Ascending aorta (tissue), 2 donors: ENCODE results near the gene SNUPN. TPM values are rescaled to one million over a fixed set of nuclear protein-coding genes. Genes with fewer than 3 reads are reported as not detected.
A peak's percentile ranks its signal among the peaks of the same experiment; 100 is the strongest.
"Not testable (repeated sequence)": the region's sequence is repeated elsewhere in the genome, so short reads cannot be mapped to it uniquely, and the experiment has no call there.

Experiments used
- DNase-seq, 2 donors: peaks; one replicate each; pipeline ENCODE4 v3.0.0-alpha.2; 2019; ENCODE audit warnings: low spot score in 2 of 2
- H3K27ac ChIP-seq, 2 donors: fragments of 200-600 bp; sonication (generic); one replicate each; pipeline ENCODE4 v1.5.1; 2016 to 2017; ENCODE audit warnings: mild to moderate bottlenecking in 1 of 2
- H3K27me3 ChIP-seq: fragments of 200-600 bp; sonication (generic); one replicate; pipeline ENCODE4 v1.5.1; 2017
- H3K36me3 ChIP-seq, 2 donors: fragments of 200-600 bp; sonication (generic); one replicate each; pipeline ENCODE4 v1.5.1; 2016
- H3K4me1 ChIP-seq, 2 donors: fragments of 200-600 bp; sonication (generic); one replicate each; pipeline ENCODE4 v1.5.1; 2016 to 2017; ENCODE audit warnings: mild to moderate bottlenecking in 1 of 2
- H3K4me3 ChIP-seq, 2 donors: fragments of 200-600 bp; sonication (generic); one replicate each; pipeline ENCODE4 v1.5.1; 2016 to 2017; ENCODE audit warnings: mild to moderate bottlenecking in 1 of 2
- H3K9me3 ChIP-seq, 2 donors: fragments of 200-600 bp; sonication (generic); one replicate each; pipeline ENCODE4 v1.5.1; 2016
- intact Hi-C: fragments of 100-400 bp; cut with DNase I; formaldehyde crosslinking; loops from one replicate; pipeline ENCODE4 v1.15.1; 2023
- total RNA-seq: library from RNA; depleted of rRNA; stranded (reverse); fragments of >200 nt; gene quantifications from one replicate; pipeline ENCODE4 v1.1.0, GENCODE V29; 2016
- TF ChIP-seq, protein P1 (sequence below), 3 experiments: fragments of 200-600 bp in 2 of 3; fragments of 450-650 bp in 1 of 3; sonication (generic) in 2 of 3; IDR thresholded peaks; one replicate each; pipeline ENCODE4 v1.5.1; 2016 to 2019; ENCODE audit warnings: antibody characterized with exemption in 3 of 3, mild to moderate bottlenecking in 1 of 3, moderate library complexity in 1 of 3

The SNUPN gene
- total RNA-seq, 1 donor from 2014 or later: 6.7 TPM

DNA sequence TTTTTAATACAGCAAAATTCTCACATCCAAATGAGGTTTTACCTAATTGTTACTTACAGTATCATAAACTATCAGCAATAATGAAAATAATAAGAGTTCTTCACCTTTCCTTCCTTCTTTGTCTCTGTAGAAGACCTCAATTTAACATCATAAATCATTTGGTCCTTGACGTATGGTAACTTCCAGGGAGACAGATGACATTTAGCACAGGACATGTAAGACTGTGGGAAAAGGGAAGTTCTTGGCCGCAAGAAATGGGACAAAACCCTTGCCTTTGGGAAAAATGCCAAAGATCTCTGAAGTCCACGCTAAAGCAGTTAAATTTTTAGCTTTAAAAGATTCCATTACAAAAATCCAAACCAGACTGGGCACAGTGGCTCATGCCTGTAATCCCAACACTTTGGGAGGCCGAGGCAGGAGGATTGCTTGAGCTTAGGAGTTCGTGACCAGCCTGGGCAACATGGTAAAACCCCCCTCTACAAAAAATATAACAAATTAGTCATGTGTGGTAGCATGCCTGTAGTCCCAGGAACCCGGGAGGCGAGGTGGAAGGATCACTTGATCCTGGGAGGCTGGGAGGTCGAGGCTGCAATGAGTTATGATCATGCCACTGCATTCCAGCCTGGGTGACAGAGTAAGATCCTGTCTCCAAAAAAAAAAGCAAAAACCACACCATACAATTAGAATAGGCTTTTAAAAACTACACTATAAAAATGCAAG is 55.2 kb downstream of the SNUPN start:
- H3K4me1 ChIP-seq: peaks cover 0 to 8% of the 10 kb centered on the region in 2 donors
- H3K36me3 ChIP-seq: peaks cover 0 to 6% of the 10 kb centered on the region in 2 donors
- H3K27me3 ChIP-seq: no peaks in the 10 kb centered on the region
- no peak overlapping the region for H3K4me3 ChIP-seq
- H3K9me3 ChIP-seq: no peaks in the 10 kb centered on the region
- no peak overlapping the region for H3K27ac ChIP-seq
- peak in 1 of 2 donors; percentile 40 for DNase-seq
- intact Hi-C loops: no loop called here
- TF ChIP-seq, protein P1, sequence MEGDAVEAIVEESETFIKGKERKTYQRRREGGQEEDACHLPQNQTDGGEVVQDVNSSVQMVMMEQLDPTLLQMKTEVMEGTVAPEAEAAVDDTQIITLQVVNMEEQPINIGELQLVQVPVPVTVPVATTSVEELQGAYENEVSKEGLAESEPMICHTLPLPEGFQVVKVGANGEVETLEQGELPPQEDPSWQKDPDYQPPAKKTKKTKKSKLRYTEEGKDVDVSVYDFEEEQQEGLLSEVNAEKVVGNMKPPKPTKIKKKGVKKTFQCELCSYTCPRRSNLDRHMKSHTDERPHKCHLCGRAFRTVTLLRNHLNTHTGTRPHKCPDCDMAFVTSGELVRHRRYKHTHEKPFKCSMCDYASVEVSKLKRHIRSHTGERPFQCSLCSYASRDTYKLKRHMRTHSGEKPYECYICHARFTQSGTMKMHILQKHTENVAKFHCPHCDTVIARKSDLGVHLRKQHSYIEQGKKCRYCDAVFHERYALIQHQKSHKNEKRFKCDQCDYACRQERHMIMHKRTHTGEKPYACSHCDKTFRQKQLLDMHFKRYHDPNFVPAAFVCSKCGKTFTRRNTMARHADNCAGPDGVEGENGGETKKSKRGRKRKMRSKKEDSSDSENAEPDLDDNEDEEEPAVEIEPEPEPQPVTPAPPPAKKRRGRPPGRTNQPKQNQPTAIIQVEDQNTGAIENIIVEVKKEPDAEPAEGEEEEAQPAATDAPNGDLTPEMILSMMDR (IDR thresholded peaks at IDR 0.05): no peak

DNA sequence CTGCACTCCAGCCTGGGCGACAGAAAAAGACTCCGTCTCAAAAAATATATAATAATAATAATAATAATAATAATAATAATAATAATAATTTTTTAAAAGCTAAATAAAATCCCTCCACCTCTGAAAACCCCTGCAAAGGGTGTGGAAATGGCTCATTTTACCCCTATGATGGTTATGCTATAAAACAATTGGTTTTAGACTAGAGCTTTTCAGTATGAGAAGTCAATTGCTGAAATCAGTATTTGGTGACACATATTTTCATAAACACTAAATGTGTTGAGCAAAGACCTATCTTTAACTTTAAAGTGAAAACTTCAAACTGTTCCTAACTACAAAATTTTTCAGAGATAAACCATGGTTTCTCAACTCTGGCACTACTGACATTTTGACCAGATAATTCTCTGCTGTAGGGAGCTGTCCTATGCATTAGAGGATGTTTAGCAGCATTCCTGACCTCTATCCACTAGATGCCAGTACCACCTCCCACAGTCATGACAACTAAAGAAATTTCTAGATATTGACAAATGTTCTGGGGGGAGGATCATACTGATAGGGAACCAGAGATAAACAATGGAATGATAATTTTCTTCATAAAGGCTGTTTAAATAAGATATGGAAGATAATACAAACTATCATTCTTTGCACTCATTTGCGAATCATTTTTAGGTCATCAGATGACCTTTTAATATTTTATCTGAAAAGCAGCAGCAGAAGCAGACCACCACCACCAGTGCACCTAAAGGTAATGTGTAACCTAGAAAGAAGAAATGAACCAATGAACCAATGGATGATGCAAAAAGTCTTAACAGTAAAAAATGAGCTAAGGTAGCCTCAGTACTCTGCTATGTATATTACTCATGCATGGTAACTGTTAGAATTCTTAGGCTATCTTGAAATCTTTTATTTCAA is 60.2 kb downstream of the SNUPN start:
- TF ChIP-seq, protein P1 (IDR thresholded peaks at IDR 0.05): no peak
- intact Hi-C loops: no loop called here
- no peaks in the 10 kb centered on the region for H3K4me1 ChIP-seq

DNA sequence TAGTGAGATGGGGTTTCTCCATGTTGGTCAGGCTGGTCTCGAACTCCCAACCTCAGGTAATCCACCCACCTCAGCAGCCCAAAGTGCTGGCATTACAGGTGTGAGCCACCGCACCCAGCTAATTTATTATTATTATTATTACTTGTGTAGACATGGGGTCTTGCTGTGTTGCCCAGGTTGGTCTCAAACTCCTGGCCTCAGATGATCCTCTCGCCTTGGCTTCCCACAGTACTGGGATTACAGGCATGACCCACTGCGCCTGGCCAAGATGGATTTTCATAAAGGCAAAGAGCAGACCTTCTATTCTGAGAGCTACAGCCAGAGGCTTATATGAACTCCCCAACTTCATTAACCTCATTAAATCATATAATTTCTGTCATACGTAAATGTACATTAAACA is 63.6 kb downstream of the SNUPN start:
- intact Hi-C loops: no loop called here
- Histone ChIP-seq H3K9me3 (no peaks in the 10 kb centered on the region), H3K36me3 (no peaks in the 10 kb centered on the region), H3K27ac (no peak overlapping the region), H3K27me3 (no peaks in the 10 kb centered on the region), H3K4me3 (no peak overlapping the region), H3K4me1 (no peaks in the 10 kb centered on the region)
- TF ChIP-seq, protein P1 (IDR thresholded peaks at IDR 0.05): no peak
- DNase-seq: no peak

More for the DNA sequence above, 60.2 kb downstream of the SNUPN start:
- no peak for DNase-seq
- no peaks in the 10 kb centered on the region for H3K9me3 ChIP-seq
- no peaks in the 10 kb centered on the region for H3K36me3 ChIP-seq
- H3K27me3 ChIP-seq: no peaks in the 10 kb centered on the region
- H3K27ac ChIP-seq: no peak overlapping the region
- H3K4me3 ChIP-seq: no peak overlapping the region

DNA sequence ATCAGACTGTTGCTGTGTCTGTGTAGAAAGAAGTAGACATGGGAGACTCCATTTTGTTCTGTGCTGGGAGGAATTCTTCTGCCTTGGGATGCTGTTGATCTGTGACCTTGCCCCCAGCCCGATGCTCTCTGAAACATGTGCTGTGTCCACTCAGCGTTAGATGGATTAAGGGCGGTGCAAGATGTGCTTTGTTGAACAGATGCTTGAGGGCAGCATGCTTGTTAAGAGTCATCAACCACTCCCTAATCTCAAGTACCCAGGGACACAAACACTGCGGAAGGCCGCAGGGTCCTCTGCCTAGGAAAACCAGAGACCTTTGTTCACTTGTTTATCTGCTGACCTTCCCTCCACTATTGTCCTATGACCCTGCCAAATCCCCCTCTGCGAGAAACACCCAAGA is 66.2 kb downstream of the SNUPN start:
- intact Hi-C loops, H3K27ac ChIP-seq, H3K27me3 ChIP-seq, H3K4me1 ChIP-seq, H3K4me3 ChIP-seq, H3K9me3 ChIP-seq, H3K36me3 ChIP-seq, DNase-seq: not testable (repeated sequence)

DNA sequence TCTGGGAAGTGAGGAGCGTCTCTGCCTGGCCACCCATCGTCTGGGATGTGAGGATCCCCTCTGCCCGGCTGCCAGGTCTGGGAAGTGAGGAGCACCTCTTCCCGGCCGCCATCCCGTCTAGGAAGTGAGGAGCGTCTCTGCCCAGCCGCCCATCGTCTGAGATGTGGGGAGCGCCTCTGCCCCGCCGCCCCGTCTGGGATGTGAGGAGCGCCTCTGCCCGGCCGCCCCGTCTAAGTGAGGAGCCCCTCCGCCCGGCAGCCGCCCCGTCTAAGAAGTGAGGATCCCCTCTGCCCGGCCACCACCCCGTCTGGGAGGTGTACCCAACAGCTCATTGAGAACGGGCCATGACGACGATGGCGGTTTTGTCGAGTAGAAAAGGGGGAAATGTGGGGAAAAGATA is 66.6 kb downstream of the SNUPN start:
- intact Hi-C loops, H3K9me3 ChIP-seq, H3K4me1 ChIP-seq, H3K4me3 ChIP-seq, H3K27ac ChIP-seq, H3K27me3 ChIP-seq, DNase-seq, H3K36me3 ChIP-seq: not testable (repeated sequence)

DNA sequence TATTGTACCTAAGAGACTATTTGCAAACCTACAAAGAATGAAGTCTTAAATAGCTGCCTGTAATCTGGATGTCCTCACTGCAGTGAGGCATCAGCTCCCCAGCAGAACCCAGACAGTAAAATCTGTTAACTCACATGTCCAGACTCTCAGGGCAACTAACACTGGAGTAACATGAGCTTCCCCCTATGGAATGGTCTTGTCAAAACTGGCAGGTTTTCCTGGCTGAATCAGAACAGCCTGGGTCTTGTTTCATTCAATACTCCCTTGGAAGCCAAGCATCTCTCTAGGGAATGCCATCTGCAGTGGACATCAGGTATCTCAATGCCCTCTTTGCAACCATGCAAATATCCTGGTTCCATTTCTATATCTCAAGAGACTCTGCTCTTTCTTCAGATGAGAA is 70.8 kb downstream of the SNUPN start:
- intact Hi-C loops: no loop called here
- Histone ChIP-seq H3K4me3 (no peak overlapping the region), H3K36me3 (no peaks in the 10 kb centered on the region), H3K9me3 (no peaks in the 10 kb centered on the region), H3K4me1 (no peaks in the 10 kb centered on the region), H3K27me3 (no peaks in the 10 kb centered on the region), H3K27ac (no peak overlapping the region)
- no peak for DNase-seq
- TF ChIP-seq, protein P1 (IDR thresholded peaks at IDR 0.05): no peak
